HG02623 (cell line): ENCODE data around the gene LRP1B.

Experiments used
- ATAC-seq: cut with Tn5 transposase; IDR thresholded peaks from one replicate; pipeline ENCODE4 v1.9.1; 2021; ENCODE audit warnings: moderate library complexity; ENCODE audit not compliant: unreplicated experiment

Gene LRP1B

GRCh38 chr2:141524777-141525176 lies 606.0 kb downstream of the LRP1B start:
- no peak for ATAC-seq

- ATAC-seq, result peak; percentile 70
These were observed 607.6 kb downstream of the LRP1B start for GRCh38 chr2:141523199-141523598.

GRCh38 chr2:141522702-141523101 lies 608.1 kb downstream of the LRP1B start:
- ATAC-seq, result no peak

- ATAC-seq, result no peak
These were observed 608.8 kb downstream of the LRP1B start for GRCh38 chr2:141522048-141522447.

GRCh38 chr2:141519906-141520305 lies 610.9 kb downstream of the LRP1B start:
- ATAC-seq, result no peak

- ATAC-seq, result no peak
These were observed 612.9 kb downstream of the LRP1B start for GRCh38 chr2:141517852-141518421.

GRCh38 chr2:141517180-141517851 lies 613.5 kb downstream of the LRP1B start:
- ATAC-seq, result no peak

- no peak for ATAC-seq
These were observed 614.9 kb downstream of the LRP1B start for GRCh38 chr2:141515931-141516330.

GRCh38 chr2:141513853-141514252 lies 617.0 kb downstream of the LRP1B start:
- ATAC-seq, result peak; percentile 99

GRCh38 chr2:141508806-141509595 lies 621.8 kb downstream of the LRP1B start:
- ATAC-seq, result no peak

- no peak for ATAC-seq
These were observed 622.6 kb downstream of the LRP1B start for GRCh38 chr2:141508086-141508752.

GRCh38 chr2:141506135-141506534 lies 624.7 kb downstream of the LRP1B start:
- no peak for ATAC-seq

- no peak for ATAC-seq
These were observed 629.1 kb downstream of the LRP1B start for GRCh38 chr2:141501752-141502151.

- no peak for ATAC-seq
These were observed 631.7 kb downstream of the LRP1B start for GRCh38 chr2:141499123-141499522.

GRCh38 chr2:141498561-141498960 lies 632.3 kb downstream of the LRP1B start:
- no peak for ATAC-seq

- no peak for ATAC-seq
These were observed 633.5 kb downstream of the LRP1B start for GRCh38 chr2:141497272-141497671.

- ATAC-seq, result no peak
These were observed 634.0 kb downstream of the LRP1B start for GRCh38 chr2:141496810-141497209.

- no peak for ATAC-seq
These were observed 636.9 kb downstream of the LRP1B start for GRCh38 chr2:141493936-141494335.

GRCh38 chr2:141492816-141493215 lies 638.0 kb downstream of the LRP1B start:
- ATAC-seq, result no peak

- ATAC-seq, result no peak
These were observed 639.9 kb downstream of the LRP1B start for GRCh38 chr2:141490886-141491285.

GRCh38 chr2:141482697-141483096 lies 648.1 kb downstream of the LRP1B start:
- no peak for ATAC-seq

GRCh38 chr2:141475801-141476200 lies 655.0 kb downstream of the LRP1B start:
- no peak for ATAC-seq
